NT2/D1 (cell line): ENCODE data around the gene INSIG2.

Experiments used
- SUZ12 ChIP-seq: IDR thresholded peaks from 2 replicates; pipeline ENCODE4 v1.6.1; 2011; ENCODE audit not compliant: insufficient read length, insufficient read depth; ENCODE audit errors: extremely low read depth
- YY1 ChIP-seq: IDR thresholded peaks from 2 replicates; pipeline ENCODE4 v1.6.1; 2011; ENCODE audit not compliant: insufficient read length, insufficient read depth
- ZNF274 ChIP-seq: IDR thresholded peaks from 2 replicates; pipeline ENCODE4 v1.6.1; 2011; ENCODE audit warnings: mild to moderate bottlenecking, low read depth, low read length

DNA sequence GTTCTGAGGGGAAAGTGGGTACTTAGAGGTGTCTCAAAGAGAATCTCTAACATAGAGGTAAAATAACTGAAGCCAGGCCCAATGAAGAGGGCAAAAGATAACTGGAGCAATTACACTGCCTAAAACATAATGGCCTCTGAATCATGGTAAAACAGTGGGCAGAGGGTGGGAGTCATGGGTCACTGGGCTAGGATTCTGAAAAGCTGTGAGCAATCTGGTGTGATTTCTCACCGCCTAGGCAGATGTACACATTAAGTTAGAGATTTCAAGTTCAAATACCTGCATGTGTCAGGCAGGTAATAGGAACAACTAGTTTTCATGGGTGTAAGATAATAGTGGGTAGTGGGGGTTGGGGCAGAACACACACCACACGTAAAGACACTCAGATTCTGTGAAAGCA lies 45.6 kb downstream of the INSIG2 start:
- TF ChIP-seq YY1 (no peak), ZNF274 (no peak), SUZ12 (no peak)
